ENCODE data around the gene ZNF804B.

DNA sequence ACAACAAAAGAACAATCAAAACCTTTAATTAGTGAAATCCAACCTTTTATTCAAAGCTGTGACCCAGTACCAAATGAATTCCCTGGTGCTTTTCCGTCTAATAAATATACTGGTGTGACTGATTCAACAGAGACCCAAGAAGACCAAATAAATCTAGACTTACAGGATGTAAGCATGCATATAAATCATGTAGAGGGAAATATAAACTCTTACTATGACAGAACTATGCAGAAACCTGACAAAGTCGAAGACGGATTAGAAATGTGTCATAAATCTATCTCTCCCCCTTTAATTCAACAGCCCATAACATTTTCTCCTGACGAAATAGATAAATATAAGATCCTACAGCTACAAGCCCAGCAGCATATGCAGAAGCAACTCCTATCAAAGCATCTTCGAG, 576.6 kb downstream of the ZNF804B start:
- TF ChIP-seq, protein P1, sequence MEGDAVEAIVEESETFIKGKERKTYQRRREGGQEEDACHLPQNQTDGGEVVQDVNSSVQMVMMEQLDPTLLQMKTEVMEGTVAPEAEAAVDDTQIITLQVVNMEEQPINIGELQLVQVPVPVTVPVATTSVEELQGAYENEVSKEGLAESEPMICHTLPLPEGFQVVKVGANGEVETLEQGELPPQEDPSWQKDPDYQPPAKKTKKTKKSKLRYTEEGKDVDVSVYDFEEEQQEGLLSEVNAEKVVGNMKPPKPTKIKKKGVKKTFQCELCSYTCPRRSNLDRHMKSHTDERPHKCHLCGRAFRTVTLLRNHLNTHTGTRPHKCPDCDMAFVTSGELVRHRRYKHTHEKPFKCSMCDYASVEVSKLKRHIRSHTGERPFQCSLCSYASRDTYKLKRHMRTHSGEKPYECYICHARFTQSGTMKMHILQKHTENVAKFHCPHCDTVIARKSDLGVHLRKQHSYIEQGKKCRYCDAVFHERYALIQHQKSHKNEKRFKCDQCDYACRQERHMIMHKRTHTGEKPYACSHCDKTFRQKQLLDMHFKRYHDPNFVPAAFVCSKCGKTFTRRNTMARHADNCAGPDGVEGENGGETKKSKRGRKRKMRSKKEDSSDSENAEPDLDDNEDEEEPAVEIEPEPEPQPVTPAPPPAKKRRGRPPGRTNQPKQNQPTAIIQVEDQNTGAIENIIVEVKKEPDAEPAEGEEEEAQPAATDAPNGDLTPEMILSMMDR (IDR thresholded peaks at IDR 0.05; ENCODE audit: low read depth, low read length): no peak
- no peak for TF ChIP-seq POLR2A (IDR thresholded peaks at IDR 0.05; ENCODE audit: extremely low read depth, insufficient read length)
- TF ChIP-seq, protein P2, sequence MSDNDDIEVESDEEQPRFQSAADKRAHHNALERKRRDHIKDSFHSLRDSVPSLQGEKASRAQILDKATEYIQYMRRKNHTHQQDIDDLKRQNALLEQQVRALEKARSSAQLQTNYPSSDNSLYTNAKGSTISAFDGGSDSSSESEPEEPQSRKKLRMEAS (IDR thresholded peaks at IDR 0.05; ENCODE audit: low read depth, low read length): no peak
